Activated CD4-positive, alpha-beta T cell treated with anti-CD3 and anti-CD28 coated beads, Interleukin-2, amount 10 ng/mL, durations not matched to agents 24 days and 14 days (primary cell): ENCODE results near the gene KCNRG. TPM values are rescaled to one million over a fixed set of nuclear protein-coding genes. Genes with fewer than 3 reads are reported as not detected.

Experiments used
- total RNA-seq: library from RNA; stranded (reverse); gene quantifications from 2 replicates; pipeline ENCODE4 v1.2.3, GENCODE V29; 2022

Gene KCNRG
- total RNA-seq, 1 donor from 2014 or later: not detected

Other genes with a start within 250 kb of the KCNRG start
- 56.5 and 58.8 TPM in 2 replicates for gene KPNA3, start 222.8 kb upstream of the KCNRG start, total RNA-seq
- 6.9 and 8.1 TPM in 2 replicates for gene SPRYD7, start 79.1 kb upstream of the KCNRG start, total RNA-seq
- gene TRIM13, start 18.4 kb upstream of the KCNRG start, total RNA-seq: 18.0 and 18.9 TPM in 2 replicates